ENCODE measurements around the gene IL18.
"Not testable (repeated sequence)": the region's sequence is repeated elsewhere in the genome, so short reads cannot be mapped to it uniquely, and the experiment has no call there.

The IL18 gene

DNA sequence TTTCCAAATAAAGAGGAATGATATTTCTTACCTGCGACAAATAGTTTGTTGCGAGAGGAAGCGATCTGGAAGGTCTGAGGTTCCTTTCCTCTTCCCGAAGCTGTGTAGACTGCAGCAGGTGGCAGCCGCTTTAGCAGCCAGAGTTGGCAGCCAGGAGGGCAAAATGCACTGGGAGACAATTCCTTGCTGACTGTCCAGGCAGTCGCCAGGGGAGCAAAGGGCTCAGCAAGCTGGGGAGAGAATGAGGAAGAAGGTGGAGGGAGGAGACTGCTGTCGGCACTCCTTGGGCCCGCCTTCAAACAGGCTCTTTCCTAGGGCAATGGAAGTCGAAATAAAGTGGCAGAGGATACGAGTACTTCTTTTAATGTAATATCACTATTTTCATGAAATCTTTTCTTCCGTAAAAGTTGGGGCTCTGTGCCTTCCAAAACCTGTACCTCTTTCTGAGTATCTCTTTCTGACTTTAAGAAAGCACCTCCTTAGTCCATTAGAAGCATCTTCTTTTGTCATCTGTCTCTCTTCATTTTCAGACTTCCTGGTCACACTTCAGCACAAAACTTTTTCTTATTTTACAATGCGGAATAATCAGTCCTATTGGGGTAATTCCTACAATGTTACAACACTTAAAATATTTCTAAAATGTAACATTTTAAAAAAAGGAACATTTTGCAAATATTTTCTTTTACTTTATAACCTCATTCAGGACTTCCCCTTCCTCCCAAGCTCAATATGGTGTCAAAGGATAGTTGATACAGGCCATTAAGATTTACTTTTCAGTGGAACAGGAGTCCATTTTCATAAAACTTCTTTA is at the start of gene IL18:
TSS of gene IL18 (minus strand) at position 220 of the 811 bp plus-strand sequence. CDS start 9,041 bp downstream, outside the sequence.
- no peak for DNase-seq (ENCODE audit: extremely low read depth in 1 of 2, low read depth in 1 of 2)

DNA sequence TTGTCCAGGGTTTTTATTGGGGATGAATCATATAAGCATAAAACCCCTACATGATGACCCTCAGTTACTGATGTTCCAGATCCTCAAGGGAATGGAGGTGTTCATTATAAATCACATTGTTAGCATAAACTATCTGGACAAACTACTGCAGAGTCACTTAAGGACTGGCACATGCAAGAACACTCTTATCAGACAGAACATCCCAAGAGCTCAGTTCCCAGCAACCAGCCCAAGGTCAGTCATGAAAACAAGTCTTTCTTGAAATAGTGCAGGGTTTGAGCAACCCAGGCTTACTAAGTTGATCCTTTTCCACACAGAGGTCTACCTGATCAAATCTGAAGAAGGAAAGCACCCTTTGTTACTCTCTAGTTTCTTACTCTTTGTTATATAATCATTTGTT is 48.8 kb upstream of the IL18 start:
- no peak for DNase-seq (ENCODE audit: extremely low read depth in 1 of 2, low read depth in 1 of 2)

DNA sequence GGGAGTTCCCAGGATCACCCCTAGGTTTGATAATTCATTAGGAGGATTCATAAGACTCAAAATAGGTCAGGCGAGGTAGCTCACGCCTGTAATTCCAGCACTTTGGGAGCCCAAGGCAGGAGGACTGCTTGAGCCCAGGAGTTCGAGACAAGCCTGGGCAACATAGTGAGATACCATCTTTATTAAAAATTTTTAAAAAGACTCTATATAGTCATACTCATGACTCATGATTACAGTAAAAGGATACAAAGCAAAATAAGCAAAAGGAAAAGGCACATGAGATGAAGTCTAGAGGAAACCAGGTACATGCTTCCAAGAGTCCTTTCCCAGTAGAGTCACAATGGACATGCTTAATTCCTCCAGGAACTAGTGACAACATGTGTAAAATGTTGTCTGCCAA is 48.4 kb upstream of the IL18 start:
- DNase-seq (ENCODE audit: extremely low read depth in 1 of 2, low read depth in 1 of 2) = no peak

DNA sequence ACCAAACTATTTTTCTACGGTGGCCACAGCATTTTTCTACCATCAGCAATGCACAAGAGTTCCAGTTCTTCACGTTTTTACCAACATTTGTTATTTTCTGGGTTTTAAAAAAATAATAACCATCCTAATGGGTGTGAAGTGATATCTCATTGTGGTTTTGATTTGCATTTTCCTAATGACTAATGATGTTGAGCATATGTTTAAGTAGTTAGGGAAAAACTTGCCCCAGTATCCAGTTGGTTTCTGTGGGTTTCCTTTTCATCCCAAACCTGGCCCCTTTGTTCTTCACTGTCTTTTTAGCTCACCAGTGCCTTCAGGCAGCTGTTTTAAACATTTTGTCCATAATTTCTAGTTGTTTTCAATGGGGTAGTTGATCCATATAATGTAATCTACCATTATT is 47.6 kb upstream of the IL18 start:
- DNase-seq (ENCODE audit: extremely low read depth in 1 of 2, low read depth in 1 of 2) = no peak

DNA sequence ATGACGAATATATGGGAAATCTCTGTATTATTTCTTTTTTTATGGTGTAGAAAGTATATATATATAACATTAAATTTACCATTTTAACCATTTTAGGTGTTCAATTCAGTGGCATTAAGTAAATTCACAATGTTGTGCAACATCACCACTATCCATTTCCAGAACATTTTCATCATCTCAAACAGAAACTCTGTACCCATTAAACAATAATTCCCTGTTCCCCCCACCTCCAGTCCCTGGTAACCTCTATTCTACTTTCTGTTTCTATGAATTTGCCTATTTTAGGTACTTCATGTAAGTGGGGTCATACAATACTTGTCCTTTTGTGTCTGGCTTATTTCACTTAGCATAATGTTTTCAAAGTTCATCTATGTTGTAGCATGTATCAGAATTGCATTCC is 47.0 kb upstream of the IL18 start:
- no peak for DNase-seq (ENCODE audit: extremely low read depth in 1 of 2, low read depth in 1 of 2)

- no peak for DNase-seq (ENCODE audit: extremely low read depth in 1 of 2, low read depth in 1 of 2)
Measured at GRCh38 chr11:112206071-112206470, 42.2 kb upstream of the IL18 start.

GRCh38 chr11:112200252-112200651 is 36.4 kb upstream of the IL18 start:
- no peak for DNase-seq (ENCODE audit: extremely low read depth in 1 of 2, low read depth in 1 of 2)

DNA sequence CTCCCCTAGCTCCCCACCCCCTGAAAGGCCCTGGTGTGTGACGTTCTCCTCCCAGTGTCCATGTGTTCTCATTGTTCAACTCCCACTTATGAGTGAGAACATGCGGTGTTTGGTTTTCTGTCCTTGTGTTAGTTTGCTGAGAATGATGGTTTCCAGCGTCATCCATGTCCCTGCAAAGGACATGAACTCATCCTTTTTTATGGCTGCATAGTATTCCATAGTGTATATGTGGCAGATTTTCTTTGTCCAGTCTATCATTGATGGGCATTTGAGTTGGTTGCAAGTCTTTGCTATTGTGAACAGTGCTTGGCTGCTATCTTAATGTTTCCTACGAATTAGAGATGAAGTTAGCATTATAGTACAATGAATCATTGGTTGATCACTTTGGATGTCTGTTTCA is 35.2 kb upstream of the IL18 start:
- not testable (repeated sequence) for DNase-seq (ENCODE audit: extremely low read depth in 1 of 2, low read depth in 1 of 2)

- DNase-seq (ENCODE audit: extremely low read depth in 1 of 2, low read depth in 1 of 2) = no peak
Measured at GRCh38 chr11:112196519-112197087, 32.7 kb upstream of the IL18 start.

- no peak for DNase-seq (ENCODE audit: extremely low read depth in 1 of 2, low read depth in 1 of 2)
Measured at GRCh38 chr11:112195951-112196351, 32.1 kb upstream of the IL18 start.

GRCh38 chr11:112195113-112195512 is 31.2 kb upstream of the IL18 start:
- DNase-seq (ENCODE audit: extremely low read depth in 1 of 2, low read depth in 1 of 2) = not testable (repeated sequence)

DNA sequence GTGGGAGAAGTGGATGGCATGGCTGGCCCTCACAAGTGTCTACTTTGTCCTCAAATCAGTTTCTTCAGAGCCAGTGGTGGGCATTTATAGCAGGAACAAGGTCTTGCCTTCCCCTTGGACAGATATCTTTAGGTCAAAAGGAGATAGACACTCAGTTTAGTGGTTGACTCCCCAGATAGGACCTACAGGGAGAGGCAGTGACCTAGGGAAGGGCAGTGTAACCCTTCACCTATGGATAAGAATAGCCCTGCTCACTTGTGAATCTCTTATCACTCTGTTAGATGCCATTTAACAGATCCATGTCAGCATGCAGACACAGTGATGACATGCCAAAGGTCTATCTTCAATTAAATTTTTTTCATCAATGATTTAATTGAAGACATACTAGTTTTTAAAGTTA is 22.4 kb upstream of the IL18 start:
- DNase-seq (ENCODE audit: extremely low read depth in 1 of 2, low read depth in 1 of 2) = no peak

GRCh38 chr11:112185883-112186282 is 22.0 kb upstream of the IL18 start:
- no peak for DNase-seq (ENCODE audit: extremely low read depth in 1 of 2, low read depth in 1 of 2)

DNA sequence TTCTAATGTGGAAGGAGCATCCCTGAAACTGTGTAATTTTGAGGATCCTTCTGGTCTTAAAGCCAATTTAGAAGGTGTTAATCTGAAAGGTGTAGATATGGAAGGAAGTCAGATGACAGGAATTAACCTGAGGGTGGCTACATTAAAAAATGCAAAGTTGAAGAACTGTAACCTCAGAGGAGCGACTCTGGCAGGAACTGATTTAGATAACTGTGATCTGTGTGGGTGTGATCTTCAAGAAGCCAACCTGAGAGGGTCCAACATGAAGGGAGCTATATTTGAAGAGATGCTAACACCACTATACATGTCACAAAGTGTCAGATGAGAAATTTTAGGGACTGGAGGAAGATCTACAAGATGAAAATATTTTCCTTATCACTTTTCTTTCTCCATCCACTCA is 19.0 kb upstream of the IL18 start:
- no peak for DNase-seq (ENCODE audit: extremely low read depth in 1 of 2, low read depth in 1 of 2)

DNA sequence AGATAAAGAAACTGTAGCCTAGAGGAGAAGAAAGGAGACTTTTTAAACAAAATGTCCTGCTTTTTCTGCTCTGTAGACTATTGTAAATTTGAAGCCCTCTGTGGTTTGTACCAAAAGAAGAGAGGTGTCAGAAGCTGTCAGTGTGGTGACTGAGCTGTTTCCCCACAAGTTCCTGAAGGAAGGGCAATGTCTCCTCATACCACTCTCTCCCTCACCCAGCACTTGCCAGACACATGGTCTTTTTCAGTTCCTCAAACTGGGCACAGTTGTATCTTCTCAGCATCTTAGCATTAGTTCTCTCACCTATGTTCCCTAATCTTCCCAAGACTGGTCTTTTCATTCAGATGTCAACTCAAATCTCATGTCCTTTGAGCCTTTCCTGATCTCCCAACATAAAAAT is 15.7 kb upstream of the IL18 start:
- DNase-seq (ENCODE audit: extremely low read depth in 1 of 2, low read depth in 1 of 2) = no peak

- no peak for DNase-seq (ENCODE audit: extremely low read depth in 1 of 2, low read depth in 1 of 2)
Measured at GRCh38 chr11:112178936-112179335, 15.0 kb upstream of the IL18 start.

DNA sequence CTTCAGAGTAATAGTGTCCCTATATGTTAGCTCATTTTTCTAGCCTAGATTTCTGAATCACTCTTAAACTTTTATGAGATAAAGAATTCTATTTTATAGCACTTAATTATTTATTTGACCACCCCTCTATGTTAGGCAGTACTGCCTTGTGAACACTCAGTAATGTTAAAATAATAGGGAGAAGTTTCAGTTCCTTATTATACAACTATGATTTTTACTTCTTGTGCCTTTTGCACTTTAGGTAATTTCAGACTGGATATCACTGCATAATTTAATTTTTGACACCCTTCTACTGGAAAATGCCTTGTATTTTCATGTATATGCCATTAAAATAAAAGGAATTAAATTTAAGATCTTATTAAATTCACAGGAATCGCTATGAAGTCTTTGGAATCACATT is 14.5 kb upstream of the IL18 start:
- DNase-seq (ENCODE audit: extremely low read depth in 1 of 2, low read depth in 1 of 2) = no peak

DNA sequence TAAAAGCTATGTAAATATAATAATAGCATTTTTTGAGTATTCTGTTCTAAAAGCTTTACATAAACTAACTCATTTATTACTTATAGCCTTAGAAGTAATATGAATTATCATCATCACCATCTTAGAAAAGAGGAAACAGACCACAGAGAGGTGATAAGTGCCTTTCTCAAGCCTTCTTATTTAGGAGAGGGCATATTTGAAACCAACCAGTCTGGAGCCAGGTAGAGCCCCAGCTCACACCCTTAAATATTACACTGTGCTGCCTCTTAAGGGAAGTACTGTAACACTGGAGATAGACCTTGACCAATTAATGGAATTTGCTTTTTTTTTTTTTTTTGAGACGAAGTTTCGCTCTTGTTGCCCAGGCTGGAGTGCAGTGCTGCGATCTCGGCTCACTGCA is 13.7 kb upstream of the IL18 start:
- DNase-seq (ENCODE audit: extremely low read depth in 1 of 2, low read depth in 1 of 2) = no peak

- DNase-seq (ENCODE audit: extremely low read depth in 1 of 2, low read depth in 1 of 2) = no peak
Measured at GRCh38 chr11:112176077-112176476, 12.2 kb upstream of the IL18 start.

- DNase-seq (ENCODE audit: extremely low read depth in 1 of 2, low read depth in 1 of 2) = no peak
Measured at GRCh38 chr11:112175599-112175952, 11.7 kb upstream of the IL18 start.

DNA sequence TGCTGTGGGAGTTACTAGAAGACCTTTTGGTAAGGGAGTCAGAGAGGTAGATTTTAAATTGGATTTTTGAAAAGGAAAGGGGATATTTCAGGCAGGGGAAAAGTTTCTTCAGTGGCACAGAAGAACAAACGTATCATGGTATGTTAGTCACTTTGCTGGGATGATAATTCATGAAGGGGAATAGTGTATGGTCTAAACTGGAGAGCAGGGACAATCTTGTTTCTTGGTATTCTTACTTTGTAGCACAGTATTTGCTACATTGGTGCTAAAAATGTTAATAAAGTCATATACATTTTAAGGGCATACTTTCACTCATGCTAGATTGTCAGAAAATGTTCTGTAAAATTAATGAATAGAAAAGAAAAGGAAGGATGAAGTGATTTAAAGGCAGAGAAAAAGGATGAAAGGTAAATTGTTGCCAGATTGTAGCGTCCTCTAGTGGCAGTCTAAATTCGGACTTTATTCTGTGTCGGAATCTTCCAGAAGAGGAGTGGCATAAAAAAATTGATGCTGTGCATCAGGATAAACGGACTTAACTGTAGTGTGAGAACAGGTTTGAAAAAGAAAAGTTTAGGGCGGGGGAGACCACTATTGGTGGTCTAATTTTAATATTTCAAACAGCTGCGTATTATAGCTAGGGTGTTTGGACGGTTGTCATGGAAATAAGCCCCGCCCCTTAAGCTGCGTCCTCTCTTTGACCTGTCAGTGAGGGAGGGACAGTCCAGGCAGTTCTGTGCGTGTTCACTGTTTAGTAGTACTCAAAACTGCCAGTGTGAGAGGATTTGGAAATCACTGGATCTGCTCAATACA is 11.1 kb upstream of the IL18 start, which contains the start of gene BCO2:
TSS of gene BCO2 (plus strand) at position 724 of the 810 bp plus-strand sequence. CDS start 90 bp downstream, outside the sequence.
- peak in 1 of 2 donors; percentile 21 for DNase-seq (ENCODE audit: extremely low read depth in 1 of 2, low read depth in 1 of 2)

DNA sequence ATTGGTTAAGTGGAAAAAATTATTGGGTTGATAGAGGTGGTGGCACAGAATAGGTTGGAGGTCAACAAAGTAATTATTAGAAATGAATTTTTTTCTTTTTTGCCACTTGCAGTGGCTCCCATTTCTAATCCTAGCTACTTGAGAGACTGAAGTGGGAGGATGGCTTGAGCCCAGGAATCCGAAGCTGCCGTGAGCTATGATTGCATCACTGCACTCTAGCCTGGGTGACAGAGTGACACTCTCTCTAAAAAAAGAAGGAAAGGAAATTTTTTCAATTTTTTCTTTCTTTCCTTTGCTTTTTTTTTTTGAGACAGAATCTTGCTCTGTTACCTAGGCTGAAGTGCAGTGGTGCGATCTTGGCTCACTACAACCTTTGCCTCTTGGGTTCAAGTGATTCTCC is 9.3 kb upstream of the IL18 start:
- DNase-seq (ENCODE audit: extremely low read depth in 1 of 2, low read depth in 1 of 2) = no peak

All from stimulated activated CD8-positive, alpha-beta memory T cell treated with anti-CD3 and anti-CD28 coated beads, Interleukin-7, amount 100 ng/mL, for 48 hours (primary cell).